GM19328 (cell line): Measurements from ENCODE around the gene SLC25A17.
"Not testable (repeated sequence)": the region's sequence is repeated elsewhere in the genome, so short reads cannot be mapped to it uniquely, and the experiment has no call there.

Source experiments
- ATAC-seq: cut with Tn5 transposase; IDR thresholded peaks from one replicate; pipeline ENCODE4 v1.9.1; 2021; ENCODE audit warnings: mild to moderate bottlenecking, moderate library complexity; ENCODE audit not compliant: unreplicated experiment

The SLC25A17 gene

GRCh38 chr22:40721266-40721665 lies 97.9 kb downstream of the SLC25A17 start:
- ATAC-seq, result no peak

- ATAC-seq, result no peak
Observed at GRCh38 chr22:40720538-40721256, 98.4 kb downstream of the SLC25A17 start.

DNA sequence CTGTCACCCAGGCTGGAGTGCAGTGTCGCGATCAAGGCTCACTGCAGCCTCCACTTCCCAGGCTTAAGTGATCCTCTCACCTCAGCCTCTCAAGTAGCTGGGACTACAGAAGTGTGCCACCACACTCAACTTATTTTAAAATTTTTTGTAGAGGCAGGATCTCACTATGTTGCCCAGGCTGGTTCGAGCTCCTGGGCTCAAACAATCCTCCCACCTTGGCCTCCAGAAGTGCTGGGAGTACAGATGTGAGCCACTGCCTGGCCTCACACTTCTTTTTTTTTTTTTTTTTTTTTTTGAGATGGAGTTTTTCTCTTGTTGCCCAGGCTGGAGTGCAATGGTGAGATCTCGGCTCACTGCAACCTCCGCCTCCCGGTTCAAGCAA lies 99.0 kb downstream of the SLC25A17 start:
- not testable (repeated sequence) for ATAC-seq
